Measurements from ENCODE around the gene CCDC167. TPM values are rescaled to one million over a fixed set of nuclear protein-coding genes. Genes with fewer than 3 reads are reported as not detected.

CCDC167 gene
- total and polyA plus RNA-seq, 2 donors (not counting 1 experiment from before 2014, with no cell fraction given): 8.3 to 35.7 TPM

DNA sequence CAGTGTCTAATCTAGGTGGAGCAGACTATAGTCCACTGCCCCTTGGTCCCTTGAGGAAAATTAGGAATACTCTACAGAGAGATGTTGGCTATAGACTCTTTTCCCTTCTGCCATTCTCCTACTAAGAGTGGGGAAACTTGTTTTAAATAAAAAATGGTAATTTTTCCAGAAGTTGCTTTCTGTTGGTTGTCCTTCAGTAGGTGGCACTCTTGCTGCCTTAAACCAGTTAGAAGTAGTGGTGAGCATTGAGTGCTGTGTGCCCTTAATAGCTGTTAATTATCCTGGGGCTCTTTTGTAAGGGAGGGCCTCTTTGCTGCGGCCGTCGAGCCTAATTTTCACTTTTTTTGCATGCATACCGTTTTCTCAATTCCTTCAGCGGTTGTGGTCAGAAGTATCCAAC, 63.9 kb downstream of the CCDC167 start:
- TF ChIP-seq, protein P1, sequence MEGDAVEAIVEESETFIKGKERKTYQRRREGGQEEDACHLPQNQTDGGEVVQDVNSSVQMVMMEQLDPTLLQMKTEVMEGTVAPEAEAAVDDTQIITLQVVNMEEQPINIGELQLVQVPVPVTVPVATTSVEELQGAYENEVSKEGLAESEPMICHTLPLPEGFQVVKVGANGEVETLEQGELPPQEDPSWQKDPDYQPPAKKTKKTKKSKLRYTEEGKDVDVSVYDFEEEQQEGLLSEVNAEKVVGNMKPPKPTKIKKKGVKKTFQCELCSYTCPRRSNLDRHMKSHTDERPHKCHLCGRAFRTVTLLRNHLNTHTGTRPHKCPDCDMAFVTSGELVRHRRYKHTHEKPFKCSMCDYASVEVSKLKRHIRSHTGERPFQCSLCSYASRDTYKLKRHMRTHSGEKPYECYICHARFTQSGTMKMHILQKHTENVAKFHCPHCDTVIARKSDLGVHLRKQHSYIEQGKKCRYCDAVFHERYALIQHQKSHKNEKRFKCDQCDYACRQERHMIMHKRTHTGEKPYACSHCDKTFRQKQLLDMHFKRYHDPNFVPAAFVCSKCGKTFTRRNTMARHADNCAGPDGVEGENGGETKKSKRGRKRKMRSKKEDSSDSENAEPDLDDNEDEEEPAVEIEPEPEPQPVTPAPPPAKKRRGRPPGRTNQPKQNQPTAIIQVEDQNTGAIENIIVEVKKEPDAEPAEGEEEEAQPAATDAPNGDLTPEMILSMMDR (conservative IDR thresholded peaks at IDR 0.05 in 1 of 2, IDR thresholded peaks at IDR 0.05 in 1 of 2; ENCODE audit: low read depth in 1 of 2, low read length in 2 of 2): no peak
- no peak for TF ChIP-seq EZH2 (IDR thresholded peaks at IDR 0.05; ENCODE audit: low read length, missing control alignments)

DNA sequence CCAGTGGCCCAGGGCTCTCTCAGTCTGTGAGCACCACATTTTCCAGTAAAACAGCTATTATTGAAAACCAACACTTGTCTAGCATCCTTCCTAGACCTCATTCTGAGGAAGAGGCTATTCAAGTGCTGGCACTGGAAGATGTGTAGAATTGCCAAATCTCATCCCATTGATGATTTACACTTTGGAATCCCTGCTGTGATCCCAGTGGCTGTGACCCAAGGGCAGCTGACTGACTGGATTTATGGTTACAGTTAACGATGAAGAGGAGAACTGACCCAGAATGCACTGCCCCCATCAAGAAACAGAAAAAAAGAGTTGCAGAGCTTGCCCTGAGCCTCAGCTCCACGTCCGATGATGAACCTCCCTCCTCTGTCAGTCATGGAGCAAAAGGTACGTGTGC, 64.3 kb downstream of the CCDC167 start:
- H3K4me1 ChIP-seq (ENCODE audit: control insufficient read depth, extremely low read depth, insufficient read depth, low read length): peaks cover 5% of the 10 kb centered on the region
- no peak for TF ChIP-seq EZH2 (IDR thresholded peaks at IDR 0.05; ENCODE audit: low read length, missing control alignments)
- TF ChIP-seq, protein P1 (conservative IDR thresholded peaks at IDR 0.05 in 1 of 2, IDR thresholded peaks at IDR 0.05 in 1 of 2; ENCODE audit: low read depth in 1 of 2, low read length in 2 of 2): no peak
- no peak overlapping the region for H3K4me2 ChIP-seq (ENCODE audit: extremely low read depth, insufficient read depth, low read length)
- no peak overlapping the region for H3K4me3 ChIP-seq (replicated peaks in 1 of 4; ENCODE audit: control extremely low read depth in 1 of 4, insufficient read depth in 1 of 4, low read depth in 3 of 4, low read length in 4 of 4)
- no peaks in the 10 kb centered on the region for H3K9me3 ChIP-seq (ENCODE audit: control insufficient read depth, insufficient read depth, low read depth, low read length)
- H3K27ac ChIP-seq (ENCODE audit: insufficient read depth, low read length): no peak overlapping the region
- no peaks in the 10 kb centered on the region for H3K27me3 ChIP-seq (ENCODE audit: control insufficient read depth, insufficient read depth, low read length)
- H3K36me3 ChIP-seq (ENCODE audit: control insufficient read depth, insufficient read depth, low read length): peaks cover 3% of the 10 kb centered on the region
- H3K79me2 ChIP-seq (ENCODE audit: control insufficient read depth, insufficient read depth, low read length): peaks cover 19% of the 10 kb centered on the region
- DNase-seq (ENCODE audit: low read depth in 2 of 2): no peak
- H4K20me1 ChIP-seq (ENCODE audit: control insufficient read depth, extremely low read depth, insufficient read depth, low read length): no peaks in the 10 kb centered on the region
- no peak overlapping the region for H2AFZ ChIP-seq (ENCODE audit: low read length)
- H3K9ac ChIP-seq (ENCODE audit: insufficient read depth, low read length): no peak overlapping the region

More for the DNA sequence above, 63.9 kb downstream of the CCDC167 start:
- peaks cover 5% of the 10 kb centered on the region for H3K4me1 ChIP-seq (ENCODE audit: control insufficient read depth, extremely low read depth, insufficient read depth, low read length)
- H3K4me3 ChIP-seq (replicated peaks in 1 of 4; ENCODE audit: control extremely low read depth in 1 of 4, insufficient read depth in 1 of 4, low read depth in 3 of 4, low read length in 4 of 4): no peak overlapping the region
- no peaks in the 10 kb centered on the region for H3K27me3 ChIP-seq (ENCODE audit: control insufficient read depth, insufficient read depth, low read length)
- H4K20me1 ChIP-seq (ENCODE audit: control insufficient read depth, extremely low read depth, insufficient read depth, low read length): no peaks in the 10 kb centered on the region
- peaks cover 3% of the 10 kb centered on the region for H3K36me3 ChIP-seq (ENCODE audit: control insufficient read depth, insufficient read depth, low read length)
- H3K27ac ChIP-seq (ENCODE audit: insufficient read depth, low read length): no peak overlapping the region
- DNase-seq (ENCODE audit: low read depth in 2 of 2): no peak
- no peak overlapping the region for H2AFZ ChIP-seq (ENCODE audit: low read length)
- H3K9ac ChIP-seq (ENCODE audit: insufficient read depth, low read length): no peak overlapping the region
- H3K9me3 ChIP-seq (ENCODE audit: control insufficient read depth, insufficient read depth, low read depth, low read length): no peaks in the 10 kb centered on the region
- peaks cover 21% of the 10 kb centered on the region for H3K79me2 ChIP-seq (ENCODE audit: control insufficient read depth, insufficient read depth, low read length)
- H3K4me2 ChIP-seq (ENCODE audit: extremely low read depth, insufficient read depth, low read length): no peak overlapping the region

DNA sequence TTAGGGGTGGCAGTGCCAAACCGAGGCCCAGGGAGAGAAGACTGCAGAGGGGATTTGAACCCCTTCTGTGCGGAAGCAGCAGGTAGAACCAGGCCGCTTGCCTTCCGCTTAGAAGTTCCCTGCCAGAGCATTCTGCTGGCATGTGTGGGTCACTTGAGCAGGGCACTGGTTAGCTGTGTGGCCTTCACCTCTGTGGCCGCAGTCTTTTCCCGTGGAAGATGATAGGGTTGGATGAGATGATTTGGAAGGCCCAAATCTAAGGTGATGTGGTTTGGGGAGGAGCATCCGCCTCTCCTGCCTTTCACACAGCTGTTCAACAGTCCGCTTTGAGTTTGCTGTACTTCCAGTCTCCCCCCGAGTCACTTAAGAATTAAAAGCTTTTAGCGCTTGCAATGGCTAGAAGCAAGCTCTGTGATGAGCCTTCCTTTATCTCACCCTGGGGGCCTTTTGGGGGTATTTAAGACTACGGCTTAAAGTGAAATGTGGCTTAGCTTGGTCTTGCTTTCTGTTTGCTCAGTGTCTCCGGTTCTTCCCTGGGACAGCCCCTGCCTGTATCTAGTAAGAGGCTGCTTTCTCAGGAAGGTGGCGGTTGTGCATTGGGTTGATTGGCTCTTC, 65.9 kb downstream of the CCDC167 start:
- H3K79me2 ChIP-seq (ENCODE audit: control insufficient read depth, insufficient read depth, low read length): peaks cover 19% of the 10 kb centered on the region

More for the DNA sequence above, 65.9 kb downstream of the CCDC167 start:
- no peak for TF ChIP-seq EZH2 (IDR thresholded peaks at IDR 0.05; ENCODE audit: low read length, missing control alignments)
- TF ChIP-seq, protein P1 (conservative IDR thresholded peaks at IDR 0.05 in 1 of 2, IDR thresholded peaks at IDR 0.05 in 1 of 2; ENCODE audit: low read depth in 1 of 2, low read length in 2 of 2): no peak
- Histone ChIP-seq H4K20me1 (ENCODE audit: control insufficient read depth, extremely low read depth, insufficient read depth, low read length) (no peaks in the 10 kb centered on the region), H3K4me1 (ENCODE audit: control insufficient read depth, extremely low read depth, insufficient read depth, low read length) (peaks cover 4% of the 10 kb centered on the region), H3K9ac (ENCODE audit: insufficient read depth, low read length) (peak overlapping the region; percentile 82), H3K4me3 (replicated peaks in 1 of 4; ENCODE audit: control extremely low read depth in 1 of 4, insufficient read depth in 1 of 4, low read depth in 3 of 4, low read length in 4 of 4) (peak overlapping the region; percentile 57 to 96 (median 82)), H3K27me3 (ENCODE audit: control insufficient read depth, insufficient read depth, low read length) (no peaks in the 10 kb centered on the region), H3K9me3 (ENCODE audit: control insufficient read depth, insufficient read depth, low read depth, low read length) (no peaks in the 10 kb centered on the region), H3K36me3 (ENCODE audit: control insufficient read depth, insufficient read depth, low read length) (peaks cover 3% of the 10 kb centered on the region), H3K4me2 (ENCODE audit: extremely low read depth, insufficient read depth, low read length) (peak overlapping the region; percentile 96), H2AFZ (ENCODE audit: low read length) (peak overlapping the region; percentile 60), H3K27ac (ENCODE audit: insufficient read depth, low read length) (peak overlapping the region; percentile 85)
- DNase-seq (ENCODE audit: low read depth in 2 of 2): peak; percentile 19 to 24

Other genes starting within 250 kb of the CCDC167 start
- gene TBC1D22B, start 242.1 kb downstream of the CCDC167 start, total RNA-seq: 8.2 and 9.7 TPM in 2 replicates
- gene TBC1D22B, start 242.1 kb downstream of the CCDC167 start, polyA plus RNA-seq: 6.3 and 7.2 TPM in 2 replicates
- 4.0 and 4.9 TPM in 2 replicates for gene TMEM217, start 241.7 kb downstream of the CCDC167 start, total RNA-seq
- 3.0 and 3.1 TPM in 2 replicates for gene TMEM217, start 241.7 kb downstream of the CCDC167 start, polyA plus RNA-seq
- 19.5 TPM in 2 replicates for gene RNF8, start 145.9 kb downstream of the CCDC167 start, total RNA-seq
- 18.8 and 20.6 TPM in 2 replicates for gene RNF8, start 145.9 kb downstream of the CCDC167 start, polyA plus RNA-seq
- gene CMTR1, start 66.7 kb downstream of the CCDC167 start, total RNA-seq: 42.6 and 44.8 TPM in 2 replicates
- gene CMTR1, start 66.7 kb downstream of the CCDC167 start, polyA plus RNA-seq: 27.0 and 32.4 TPM in 2 replicates
- 3.1 and 9.1 TPM in 2 replicates for gene MDGA1, start 198.0 kb upstream of the CCDC167 start, total RNA-seq
- gene MDGA1, start 198.0 kb upstream of the CCDC167 start, polyA plus RNA-seq: 7.0 and 8.5 TPM in 2 replicates

Measured in fibroblast of lung (primary cell).